Measurements from ENCODE around the gene KRTAP22-1.

Gene KRTAP22-1

DNA sequence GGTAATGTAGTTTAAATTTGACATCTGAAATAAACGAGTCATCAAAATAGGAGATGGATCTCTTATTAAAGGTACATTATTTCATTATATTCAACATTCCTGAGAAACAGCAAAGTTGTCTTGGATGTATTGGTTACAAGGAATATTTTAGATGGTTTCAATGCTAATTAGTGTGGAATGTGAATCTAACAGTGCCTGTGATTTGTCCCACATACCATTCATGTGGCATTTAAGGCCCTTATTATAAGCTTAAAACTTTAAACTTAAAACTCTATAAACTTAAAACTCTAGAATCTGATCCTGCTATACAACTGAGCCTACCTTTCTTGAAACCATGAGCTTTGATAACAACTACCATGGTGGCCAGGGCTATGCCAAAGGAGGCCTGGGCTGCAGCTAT, at the start of gene KRTAP22-1:
KRTAP22-1 (plus strand) TSS at position 301 of the 400 bp plus-strand sequence.
- DNase-seq, result no peak

GRCh38 chr21:30552782-30553181, 48.1 kb upstream of the KRTAP22-1 start:
- no peak for DNase-seq

- DNase-seq, result no peak
These were observed 45.8 kb upstream of the KRTAP22-1 start for GRCh38 chr21:30555095-30555494.

GRCh38 chr21:30561264-30561895, 39.5 kb upstream of the KRTAP22-1 start, which contains the start of gene KRTAP19-7:
Gene KRTAP19-7, minus strand, starts transcription at chr21:30561314. Its CDS starts 25 bp downstream, at chr21:30561289.
- no peak for DNase-seq

GRCh38 chr21:30561957-30562356, 38.9 kb upstream of the KRTAP22-1 start:
- DNase-seq, result no peak

- DNase-seq, result no peak
These were observed 37.8 kb upstream of the KRTAP22-1 start for GRCh38 chr21:30563072-30563471.

- DNase-seq, result no peak
These were observed 37.3 kb upstream of the KRTAP22-1 start for GRCh38 chr21:30563630-30564029.

DNA sequence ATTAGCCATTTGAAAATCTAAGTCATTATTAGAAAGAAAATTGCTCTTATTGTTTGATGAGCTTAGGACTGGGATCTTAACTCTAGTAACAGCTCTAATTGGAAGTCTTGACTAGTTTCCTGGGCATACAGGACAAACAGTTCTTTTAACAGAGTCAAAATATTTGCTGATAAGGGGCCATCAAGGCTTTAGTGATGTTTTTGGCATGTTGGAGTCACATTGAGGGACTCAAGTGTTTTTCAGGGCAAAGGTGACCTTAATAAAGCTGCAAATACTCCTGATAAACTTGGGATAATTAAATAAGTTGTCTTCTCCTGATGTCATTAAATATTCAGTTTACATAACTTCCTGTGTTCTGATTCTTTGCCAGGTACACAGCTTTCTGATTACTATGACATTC, 33.3 kb upstream of the KRTAP22-1 start:
- no peak for DNase-seq

GRCh38 chr21:30577766-30578165, 23.1 kb upstream of the KRTAP22-1 start:
- DNase-seq, result no peak

- DNase-seq, result no peak
These were observed 21.5 kb upstream of the KRTAP22-1 start for GRCh38 chr21:30579346-30579745.

DNA sequence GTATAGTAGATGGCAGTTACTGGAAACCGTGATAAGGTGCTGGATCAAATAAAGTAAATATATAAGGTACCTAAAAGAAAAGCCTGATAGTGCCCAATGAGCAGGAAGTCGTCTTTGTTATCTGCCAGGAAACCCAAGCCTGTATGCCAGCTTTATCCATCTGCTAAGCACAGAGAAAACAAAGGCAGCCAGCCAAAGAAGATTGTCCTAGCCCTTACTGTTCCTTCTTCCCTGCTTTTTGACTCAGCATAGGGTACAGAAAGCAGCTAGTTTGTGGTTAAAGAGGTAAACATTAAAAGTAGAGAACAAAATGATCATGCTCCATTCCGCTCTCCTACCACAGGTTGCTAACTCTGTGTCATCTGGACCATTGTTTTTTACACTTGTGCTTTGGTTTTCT, 20.8 kb upstream of the KRTAP22-1 start:
- no peak for DNase-seq

DNA sequence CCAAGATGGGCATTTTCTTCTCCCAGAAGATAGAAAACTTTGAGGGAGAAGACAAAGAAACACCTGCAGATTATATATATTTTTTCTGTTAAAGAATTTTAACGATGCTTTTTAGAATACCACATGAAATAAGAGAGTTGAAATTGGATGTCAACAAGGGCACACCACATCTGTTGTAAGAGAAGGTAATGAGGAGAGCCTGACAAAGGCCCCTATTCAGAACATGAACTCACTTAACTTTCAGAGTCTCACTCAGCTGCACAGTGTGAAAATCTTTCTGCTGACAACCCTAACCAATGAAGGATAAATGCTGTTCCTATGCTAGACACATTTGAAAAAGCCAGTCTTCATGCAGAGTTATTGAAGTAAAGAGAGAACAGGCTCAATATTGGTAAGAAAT, 18.0 kb upstream of the KRTAP22-1 start:
- no peak for DNase-seq

- DNase-seq, result no peak
These were observed 10.6 kb upstream of the KRTAP22-1 start, which contains the start of gene KRTAP22-2 for GRCh38 chr21:30590297-30590696. Gene KRTAP22-2, minus strand, starts transcription at chr21:30590397.

GRCh38 chr21:30592140-30592539, 8.7 kb upstream of the KRTAP22-1 start, which contains the start of gene KRTAP6-3:
Gene KRTAP6-3, plus strand, starts transcription at chr21:30592440. Its CDS starts 6 bp downstream, at chr21:30592446.
- no peak for DNase-seq

GRCh38 chr21:30598802-30599201, 2.1 kb upstream of the KRTAP22-1 start, which contains the start of gene KRTAP6-2:
Gene KRTAP6-2, minus strand, starts transcription at chr21:30598902. Its CDS starts 28 bp downstream, at chr21:30598874.
- no peak for DNase-seq

- DNase-seq, result no peak
These were observed 5.1 kb downstream of the KRTAP22-1 start for GRCh38 chr21:30605968-30606367.

DNA sequence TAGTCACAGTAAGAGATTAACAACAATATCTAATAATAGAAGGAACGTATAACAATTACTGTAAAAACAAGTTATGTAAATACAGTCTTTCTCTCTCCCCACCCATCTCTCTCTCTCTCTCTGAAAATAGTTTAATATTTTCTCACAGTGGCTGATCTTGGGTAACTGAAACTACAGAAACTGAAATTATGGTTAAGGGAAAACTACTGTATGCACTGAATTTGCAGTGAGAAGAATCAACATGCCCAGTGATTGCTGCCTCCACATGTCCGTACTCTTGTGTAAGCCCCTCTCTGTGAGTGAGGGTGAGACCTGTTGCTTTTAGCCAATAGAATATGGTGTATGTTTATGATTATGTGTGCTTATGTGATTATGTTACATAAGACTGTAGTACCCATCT, 11.2 kb downstream of the KRTAP22-1 start:
- DNase-seq, result no peak

GRCh38 chr21:30613836-30614235, 12.9 kb downstream of the KRTAP22-1 start, which contains the start of gene KRTAP6-1:
Gene KRTAP6-1, minus strand, starts transcription at chr21:30613930. Its CDS starts 26 bp downstream, at chr21:30613904.
- DNase-seq, result no peak

DNA sequence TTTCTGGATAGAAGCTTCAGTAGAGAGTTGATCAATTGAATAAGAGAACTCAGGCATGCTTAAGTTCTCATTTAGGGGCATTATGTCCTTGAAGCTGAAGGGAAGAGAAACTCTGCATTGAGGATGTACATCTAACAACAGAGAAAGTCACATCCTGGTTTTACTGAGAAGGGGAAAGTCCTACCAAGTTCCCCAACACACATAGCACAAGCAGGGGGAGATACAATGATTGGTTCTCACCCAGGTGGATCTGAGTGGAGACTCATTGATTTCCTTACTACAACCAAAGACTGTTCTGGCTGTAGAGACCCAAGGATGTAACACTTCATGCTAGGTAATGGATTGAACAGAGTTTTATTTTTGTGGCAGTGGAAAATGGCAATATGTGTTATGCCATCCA, 14.3 kb downstream of the KRTAP22-1 start:
- DNase-seq, result no peak

GRCh38 chr21:30616125-30616524, 15.2 kb downstream of the KRTAP22-1 start, which contains the start of gene KRTAP20-1:
Gene KRTAP20-1, plus strand, starts transcription at chr21:30616425. Its CDS starts 30 bp downstream, at chr21:30616455.
- no peak for DNase-seq

DNA sequence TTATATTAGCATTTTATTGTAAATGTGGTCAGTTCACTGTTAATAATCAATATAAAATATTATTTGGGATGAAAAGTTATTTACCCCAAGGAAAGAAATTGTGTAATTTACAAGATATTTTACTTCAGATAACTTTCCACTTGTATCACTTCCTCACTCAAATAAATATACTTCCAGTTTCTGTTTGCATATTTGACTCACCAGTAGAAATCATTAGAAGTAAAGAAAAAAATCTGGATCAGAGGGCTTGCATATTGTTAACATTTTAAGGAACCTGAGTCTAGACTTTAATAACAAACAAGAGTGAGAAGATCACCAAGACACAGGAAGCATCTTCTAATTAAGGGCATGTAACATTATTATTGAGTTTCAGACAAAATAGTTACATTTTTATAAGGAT, 19.2 kb downstream of the KRTAP22-1 start:
- no peak for DNase-seq

DNA sequence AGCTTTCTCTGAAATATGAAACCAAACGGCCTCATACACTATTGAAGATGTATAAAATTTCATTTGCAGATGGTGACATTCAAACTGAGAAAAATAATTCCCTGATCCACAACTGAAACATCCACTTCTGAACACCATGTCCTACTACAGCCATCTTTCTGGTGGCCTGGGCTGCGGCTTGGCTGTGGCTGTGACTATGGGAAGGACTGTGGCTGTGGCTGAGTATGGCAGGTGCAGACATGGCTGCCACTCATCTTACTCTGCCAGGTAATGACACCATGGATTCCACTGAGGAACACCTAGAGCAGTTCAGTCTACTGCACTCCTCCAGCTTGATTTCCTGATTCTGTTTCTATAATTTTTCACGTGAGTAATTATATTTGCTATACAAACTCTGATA, 19.6 kb downstream of the KRTAP22-1 start, which contains the start of gene KRTAP20-4:
KRTAP20-4 (plus strand) TSS at position 106 of the 400 bp plus-strand sequence.
- DNase-seq, result no peak

- no peak for DNase-seq
These were observed 22.5 kb downstream of the KRTAP22-1 start for GRCh38 chr21:30623362-30623761.

GRCh38 chr21:30625449-30626165, 24.7 kb downstream of the KRTAP22-1 start:
- DNase-seq, result no peak
